Peyer's patch (tissue), 4 donors: ENCODE measurements around the gene GNL2.

Source experiments
- CTCF ChIP-seq, 6 experiments: fragments of 450-650 bp in 4 of 6; fragments of 200-600 bp in 2 of 6; sonication (generic) in 1 of 6; IDR thresholded peaks; one replicate each; pipeline ENCODE4 v1.5.1; 2017 to 2019; ENCODE audit warnings: antibody characterized with exemption in 6 of 6, mild to moderate bottlenecking in 3 of 6, moderate library complexity in 1 of 6
- POLR2A ChIP-seq, 2 donors: fragments of 450-650 bp; IDR thresholded peaks; one replicate each; pipeline ENCODE4 v1.5.1; 2017; ENCODE audit warnings: antibody characterized with exemption in 2 of 2, mild to moderate bottlenecking in 2 of 2, moderate library complexity in 2 of 2

DNA sequence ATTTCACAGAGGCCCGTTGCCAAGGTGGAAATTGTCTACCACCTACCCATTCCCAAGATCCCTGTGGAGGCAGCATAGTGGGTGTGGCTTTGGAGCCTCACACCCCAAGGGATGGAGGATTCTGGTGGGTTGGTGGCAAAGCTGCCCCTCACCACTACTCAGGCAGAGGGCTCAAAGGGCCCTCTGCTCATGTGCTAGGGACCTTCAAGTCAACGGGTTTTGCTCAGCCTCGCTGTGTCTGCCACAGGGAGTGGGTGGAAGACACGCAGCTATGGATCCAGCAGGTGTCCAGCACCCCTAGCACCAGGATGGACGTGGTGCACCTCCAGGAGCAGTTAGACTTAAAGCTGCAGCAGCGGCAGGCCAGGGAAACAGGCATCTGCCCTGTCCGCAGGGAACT is 36.7 kb downstream of the GNL2 start:
- no peak for TF ChIP-seq POLR2A (IDR thresholded peaks at IDR 0.05)
- TF ChIP-seq CTCF (IDR thresholded peaks at IDR 0.05), result no peak
